Stimulated activated CD4-positive, alpha-beta T cell treated with anti-CD3 and anti-CD28 coated beads, Interleukin-12 subunit alpha, Interleukin-12 subunit beta, amount 100 ng/mL, for 48 hours (primary cell): ENCODE data around the gene CCSER2.
"Not testable (repeated sequence)": the region's sequence is repeated elsewhere in the genome, so short reads cannot be mapped to it uniquely, and the experiment has no call there.

ENCODE experiments used
- DNase-seq, 3 donors: peaks; one replicate each; pipeline ENCODE4 v3.0.0-alpha.2; 2020; ENCODE audit warnings: low read depth in 2 of 3, low spot score in 1 of 3

Gene CCSER2, protein sequence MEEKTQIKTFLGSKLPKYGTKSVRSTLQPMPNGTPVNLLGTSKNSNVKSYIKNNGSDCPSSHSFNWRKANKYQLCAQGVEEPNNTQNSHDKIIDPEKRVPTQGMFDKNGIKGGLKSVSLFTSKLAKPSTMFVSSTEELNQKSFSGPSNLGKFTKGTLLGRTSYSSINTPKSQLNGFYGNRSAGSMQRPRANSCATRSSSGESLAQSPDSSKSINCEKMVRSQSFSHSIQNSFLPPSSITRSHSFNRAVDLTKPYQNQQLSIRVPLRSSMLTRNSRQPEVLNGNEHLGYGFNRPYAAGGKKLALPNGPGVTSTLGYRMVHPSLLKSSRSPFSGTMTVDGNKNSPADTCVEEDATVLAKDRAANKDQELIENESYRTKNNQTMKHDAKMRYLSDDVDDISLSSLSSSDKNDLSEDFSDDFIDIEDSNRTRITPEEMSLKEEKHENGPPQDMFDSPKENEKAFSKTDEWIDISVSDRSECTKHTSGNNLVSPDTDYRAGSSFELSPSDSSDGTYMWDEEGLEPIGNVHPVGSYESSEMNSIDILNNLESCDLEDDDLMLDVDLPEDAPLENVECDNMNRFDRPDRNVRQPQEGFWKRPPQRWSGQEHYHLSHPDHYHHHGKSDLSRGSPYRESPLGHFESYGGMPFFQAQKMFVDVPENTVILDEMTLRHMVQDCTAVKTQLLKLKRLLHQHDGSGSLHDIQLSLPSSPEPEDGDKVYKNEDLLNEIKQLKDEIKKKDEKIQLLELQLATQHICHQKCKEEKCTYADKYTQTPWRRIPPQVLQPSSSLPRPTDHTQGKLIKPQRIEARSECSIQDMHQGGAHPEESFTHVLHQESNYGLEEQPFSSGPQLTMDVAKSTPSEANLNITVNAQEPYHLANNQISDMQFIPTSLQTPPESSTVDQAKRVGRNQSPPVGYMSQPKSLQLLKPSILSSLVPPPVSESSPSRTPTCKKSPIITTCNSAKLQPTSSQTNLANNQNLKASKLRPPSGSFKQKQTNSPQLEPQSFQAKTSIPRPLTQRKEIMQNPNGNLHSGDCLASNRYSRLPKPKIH

GRCh38 chr10:84328418-84329195 lies at the start of gene CCSER2:
TSS of gene CCSER2 (plus strand) at chr10:84328589. CDS start at chr10:84371053, 42,464 bp downstream.
- DNase-seq = peak; percentile 93 to 97 (median 95)

- not testable (repeated sequence) for DNase-seq
Measured at GRCh38 chr10:84279876-84280475, 48.4 kb upstream of the CCSER2 start.

GRCh38 chr10:84286695-84287094 lies 41.7 kb upstream of the CCSER2 start:
- DNase-seq = no peak

DNA sequence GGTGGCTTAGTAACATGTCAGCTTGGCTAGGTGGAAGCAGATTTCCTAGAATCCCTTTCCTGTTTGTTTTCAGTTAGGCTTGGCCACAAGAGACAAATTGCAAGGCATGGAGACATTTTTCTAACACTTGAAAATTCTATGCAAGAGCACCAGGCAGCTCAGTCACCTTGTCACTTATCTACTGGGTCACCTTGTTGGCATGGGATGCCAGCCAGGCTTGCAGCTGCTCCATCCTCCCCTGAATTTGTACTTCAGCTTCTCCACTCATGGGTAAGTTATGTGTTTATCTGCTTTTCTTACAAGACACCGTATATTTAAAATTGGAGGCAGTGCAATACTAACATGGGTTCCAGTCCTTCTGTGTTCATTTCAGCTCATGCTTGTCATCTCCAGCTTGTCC lies 40.2 kb upstream of the CCSER2 start:
- no peak for DNase-seq

DNA sequence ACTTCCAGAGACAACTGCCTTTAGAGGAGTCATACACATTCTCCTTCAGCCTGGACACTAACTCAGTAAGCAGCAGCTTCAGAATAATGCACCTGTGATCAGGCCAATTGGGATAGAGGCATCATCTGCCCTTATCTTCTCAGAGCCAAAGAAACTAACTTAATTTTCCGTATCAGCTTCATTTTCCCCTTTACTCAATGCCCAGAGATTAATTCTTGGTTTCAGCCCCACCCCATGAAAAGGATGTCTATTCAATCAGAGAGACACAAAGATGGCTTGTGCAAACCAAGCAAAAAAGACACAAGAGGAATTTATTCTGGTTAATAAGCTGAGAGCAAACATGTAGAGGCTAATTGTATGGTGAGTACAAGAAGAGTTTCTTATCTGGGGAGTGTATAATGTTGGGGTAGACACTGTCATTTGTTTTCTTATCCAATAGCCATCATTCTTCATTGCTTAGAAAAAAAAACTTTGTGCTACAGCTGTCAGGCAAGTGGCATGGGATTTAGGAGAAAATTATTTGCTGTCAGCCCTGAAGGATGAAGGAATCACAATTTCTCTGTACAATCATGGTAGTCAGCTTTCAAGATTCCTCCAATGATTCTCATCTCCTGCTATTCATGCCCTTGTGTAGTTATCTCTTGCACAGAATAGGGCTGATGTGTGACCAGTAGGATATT lies 38.7 kb upstream of the CCSER2 start:
- DNase-seq = no peak

DNA sequence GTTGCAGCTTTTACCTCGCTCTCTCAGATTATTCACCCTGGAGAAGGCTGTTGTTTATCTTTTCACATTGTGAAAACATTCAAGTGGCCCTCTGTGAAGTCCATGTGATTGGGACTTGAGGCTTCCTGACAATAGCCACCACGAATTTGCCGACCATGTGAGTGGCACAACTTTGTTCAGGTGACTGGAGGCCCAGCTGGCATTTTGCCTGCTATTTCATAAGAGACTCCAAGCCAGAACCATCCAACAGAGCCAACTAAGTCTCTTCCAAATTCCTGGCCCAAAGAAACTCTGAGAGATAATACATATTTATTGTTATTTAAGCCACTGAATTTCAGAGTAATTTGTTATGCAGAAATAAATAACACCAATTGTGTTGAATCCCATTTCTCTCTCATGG lies 38.2 kb upstream of the CCSER2 start:
- no peak for DNase-seq

DNA sequence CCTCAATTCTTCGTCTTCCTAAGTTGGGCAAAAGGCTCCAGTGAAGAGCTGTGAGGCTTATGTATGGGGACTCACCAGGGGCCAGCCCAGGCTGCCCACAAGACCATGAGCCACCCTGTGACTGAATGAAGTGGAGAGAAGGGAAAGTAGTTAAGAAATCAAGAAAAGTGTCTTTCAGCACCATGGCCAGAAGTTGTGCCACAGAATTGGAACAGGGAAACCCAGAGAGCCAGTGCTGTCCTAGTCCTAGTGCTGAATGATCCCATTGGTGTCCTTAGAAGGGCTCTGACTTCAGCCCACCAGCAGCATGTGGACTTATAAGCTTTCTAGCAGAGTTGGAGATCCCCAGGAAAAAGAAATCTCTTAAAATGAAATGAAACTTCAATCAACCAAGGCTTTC lies 37.0 kb upstream of the CCSER2 start:
- no peak for DNase-seq

- no peak for DNase-seq
Measured at GRCh38 chr10:84292502-84292901, 35.9 kb upstream of the CCSER2 start.

DNA sequence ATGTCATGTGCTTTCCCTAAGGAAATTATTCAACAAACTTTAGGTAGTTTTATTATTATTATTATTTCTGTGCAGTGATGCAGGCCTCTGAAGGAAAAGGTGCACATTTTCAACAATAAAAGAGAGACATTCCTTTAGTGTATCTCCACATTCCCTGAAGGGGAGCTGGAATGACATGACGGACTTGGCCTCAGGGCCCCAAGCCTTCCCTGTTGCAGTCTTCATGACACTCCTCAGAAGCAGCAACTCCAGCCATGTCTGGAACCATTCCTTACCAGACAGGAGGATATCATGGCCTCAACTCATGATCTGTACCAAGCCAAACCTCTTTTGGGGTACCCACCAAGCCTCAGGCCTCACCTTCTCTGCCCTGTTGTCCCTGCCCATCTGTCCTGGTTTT lies 35.2 kb upstream of the CCSER2 start:
- DNase-seq = no peak

DNA sequence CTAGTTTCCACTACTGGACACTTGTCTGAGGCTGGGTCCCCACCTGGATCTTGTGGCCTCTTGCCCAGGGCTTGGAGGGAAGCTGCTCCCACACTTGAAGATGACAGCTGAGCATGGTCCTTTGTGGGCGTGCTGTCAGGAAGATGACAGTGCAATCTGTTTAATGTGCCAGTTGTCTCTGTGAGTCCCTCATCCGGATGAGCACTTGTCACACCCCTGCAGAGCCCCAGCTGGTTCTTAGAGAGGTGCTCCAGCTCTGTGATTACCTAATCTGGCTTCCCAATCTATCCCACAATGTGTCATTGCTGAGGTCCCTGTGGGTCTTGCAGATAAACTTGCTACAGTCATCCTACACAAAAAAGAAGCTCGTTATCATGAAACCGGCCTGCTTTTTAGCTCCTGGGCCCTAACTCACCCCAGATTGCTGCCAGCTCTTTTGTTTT lies 34.8 kb upstream of the CCSER2 start:
- DNase-seq = no peak

- no peak for DNase-seq
Measured at GRCh38 chr10:84294766-84295447, 33.5 kb upstream of the CCSER2 start.

DNA sequence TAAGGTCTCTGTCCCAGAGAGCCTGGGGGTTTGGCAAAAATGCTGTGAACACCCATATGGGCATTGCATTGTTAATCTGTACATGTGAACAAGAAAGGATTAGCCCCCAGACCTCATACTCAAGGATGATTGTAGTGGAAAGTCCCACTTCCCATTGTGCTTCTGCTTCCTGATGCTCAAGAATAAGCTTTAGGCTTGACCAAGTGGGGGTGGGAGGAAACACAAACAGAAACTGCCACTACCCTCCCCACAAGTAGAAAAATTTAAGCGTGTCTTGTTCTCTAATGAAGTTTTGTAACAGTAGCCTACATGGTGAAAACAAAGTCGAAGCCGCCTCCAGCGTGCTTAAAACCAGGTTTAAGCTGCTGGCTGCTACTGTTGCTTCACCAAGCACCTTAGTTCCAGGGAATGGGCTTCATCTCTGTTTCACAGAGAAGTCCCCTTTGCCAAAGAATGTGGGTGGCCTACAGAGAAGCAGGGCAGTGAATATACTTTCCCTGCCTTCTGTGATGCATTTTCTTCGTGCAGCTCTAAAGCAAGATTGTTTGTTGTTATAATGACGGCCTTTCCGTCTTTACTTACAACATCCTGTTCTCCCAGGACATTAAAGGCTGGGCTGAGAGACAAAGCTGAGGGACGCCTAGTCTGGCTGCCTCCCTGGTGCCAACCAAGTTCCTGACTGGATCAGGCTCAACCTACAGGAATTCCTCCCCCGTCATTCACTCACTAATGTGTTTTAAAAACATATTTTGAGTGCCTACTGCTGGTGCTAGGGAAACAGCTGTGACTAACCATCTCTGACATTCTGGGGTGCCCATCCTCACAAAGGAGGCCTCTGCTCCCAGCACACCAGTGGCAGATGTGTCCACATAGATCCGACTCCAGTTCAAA lies 32.1 kb upstream of the CCSER2 start:
- DNase-seq = no peak

DNA sequence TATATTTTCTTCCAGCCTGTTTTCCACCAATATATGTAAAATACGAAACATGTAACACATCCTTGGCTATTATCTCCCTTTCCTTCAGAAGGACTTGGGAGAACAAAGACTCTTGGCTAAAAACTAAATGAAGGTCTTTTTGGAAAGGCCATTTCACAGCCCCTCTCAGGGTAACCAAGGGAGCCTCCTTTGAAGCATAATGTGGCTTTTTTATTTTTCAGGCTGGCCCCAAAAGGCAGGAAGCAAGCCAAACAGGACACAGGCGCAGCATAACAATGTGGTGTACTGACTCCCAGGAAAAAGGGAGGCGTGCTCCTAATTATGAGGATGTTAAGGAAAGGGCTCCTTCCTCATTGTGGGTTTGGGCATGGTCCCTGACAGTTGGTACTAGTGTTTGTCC lies 30.3 kb upstream of the CCSER2 start:
- DNase-seq = no peak

- DNase-seq = no peak
Measured at GRCh38 chr10:84302223-84302622, 26.2 kb upstream of the CCSER2 start.

DNA sequence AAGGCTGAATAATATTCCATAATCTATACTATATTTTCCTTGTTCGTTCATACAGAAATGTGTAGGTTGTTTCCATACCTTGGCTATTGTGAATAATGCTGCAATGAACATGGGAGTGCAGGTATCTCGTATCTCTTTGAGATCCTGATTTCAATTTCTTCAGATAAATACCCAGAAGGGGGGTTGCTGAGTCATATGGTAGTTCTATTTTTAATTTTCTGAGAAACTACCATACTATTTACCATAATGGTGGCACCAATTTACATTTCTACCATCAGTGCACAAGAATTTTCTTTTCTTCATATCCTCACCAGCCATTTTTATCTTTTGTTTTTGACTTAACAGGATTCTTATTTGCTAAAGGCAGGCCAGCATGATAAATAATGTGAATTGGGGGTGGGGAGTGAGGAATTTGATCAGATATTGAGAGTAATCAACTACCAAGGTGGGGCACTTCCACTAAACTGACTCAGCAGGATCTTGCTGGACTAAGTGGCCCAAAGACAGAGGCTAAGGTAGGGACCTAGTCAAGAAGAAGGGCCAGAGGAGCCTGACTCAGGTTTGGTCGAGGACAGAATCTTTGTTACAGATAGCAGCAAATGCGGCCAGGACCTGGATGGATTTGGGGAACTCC lies 21.5 kb upstream of the CCSER2 start:
- DNase-seq = no peak

GRCh38 chr10:84308021-84308420 lies 20.4 kb upstream of the CCSER2 start:
- DNase-seq = no peak

- peak; percentile 37 to 54 (median 53) for DNase-seq
Measured at GRCh38 chr10:84308481-84309304, 19.7 kb upstream of the CCSER2 start.
